HG02943 (cell line): Measurements from ENCODE around the gene LGALS9.

Experiments used
- ATAC-seq: cut with Tn5 transposase; IDR thresholded peaks from one replicate; pipeline ENCODE4 v1.9.1; 2021; ENCODE audit warnings: mild to moderate bottlenecking, low read depth, moderate library complexity; ENCODE audit not compliant: unreplicated experiment

Gene LGALS9

GRCh38 chr17:27602721-27603420, 28.1 kb upstream of the LGALS9 start:
- ATAC-seq = no peak

DNA sequence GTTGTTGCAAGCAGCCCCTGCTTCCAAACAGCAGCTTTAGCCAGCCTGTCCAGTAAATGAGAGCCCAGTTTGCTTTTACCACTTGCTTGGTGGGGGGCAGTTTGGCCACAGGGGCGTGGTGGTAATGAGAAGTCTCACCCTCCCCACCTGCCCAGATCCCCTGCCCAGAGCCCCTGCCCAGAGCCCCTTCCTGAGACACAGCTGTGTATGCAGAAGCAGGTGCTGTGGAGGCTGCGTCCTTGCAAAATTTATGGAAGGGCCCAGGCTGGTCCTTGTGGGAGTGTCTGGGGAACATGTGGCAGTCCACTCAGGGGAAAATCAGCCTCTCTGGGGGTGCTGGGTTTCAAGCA, 27.6 kb upstream of the LGALS9 start:
- ATAC-seq = no peak

DNA sequence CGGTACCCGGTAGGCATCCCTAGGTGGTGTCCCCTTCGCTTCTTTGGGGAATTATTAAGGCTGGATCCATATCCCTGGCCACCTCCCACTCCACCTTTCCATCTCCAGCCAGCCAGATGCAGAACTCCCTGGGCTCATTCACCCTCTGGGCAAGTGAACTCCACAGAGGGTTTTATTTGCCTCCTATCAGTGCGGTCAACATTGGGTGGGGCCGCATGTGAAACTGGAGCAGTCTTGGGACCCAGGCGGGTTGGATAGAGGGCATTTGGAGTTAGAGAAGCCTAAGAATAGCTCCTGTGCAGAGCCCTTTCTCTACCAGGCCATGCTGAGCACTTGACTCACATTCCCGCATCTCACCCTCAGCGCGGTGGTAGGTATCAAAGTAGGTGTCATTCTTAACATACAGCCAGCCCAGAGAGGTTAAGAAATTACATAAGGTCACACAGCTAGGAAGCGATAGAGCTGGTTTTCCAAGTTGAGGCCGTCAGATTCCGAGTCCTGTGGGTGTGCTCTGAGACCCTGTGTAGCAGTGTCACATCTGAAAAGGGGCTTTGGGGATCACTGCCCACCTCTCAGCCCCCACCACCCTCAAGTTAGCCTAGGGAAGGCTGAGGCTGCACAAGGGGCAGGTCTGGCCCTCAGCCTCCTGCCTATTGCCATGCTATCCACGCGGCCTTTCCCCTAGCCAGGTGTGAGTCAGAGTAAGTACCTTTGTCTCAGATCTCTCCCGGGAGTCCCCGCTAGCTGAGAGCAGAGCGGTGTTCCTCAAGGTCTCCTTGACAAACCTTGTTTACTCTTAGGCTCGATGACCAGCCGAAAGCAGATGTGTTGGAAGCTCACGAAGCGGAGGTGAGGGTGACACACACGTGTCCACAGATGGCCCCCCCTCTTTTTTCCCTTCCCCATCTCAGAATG, 26.9 kb upstream of the LGALS9 start:
- ATAC-seq = no peak

GRCh38 chr17:27605409-27605808, 25.6 kb upstream of the LGALS9 start:
- ATAC-seq = no peak

GRCh38 chr17:27607521-27608091, 23.4 kb upstream of the LGALS9 start:
- ATAC-seq = no peak

- no peak for ATAC-seq
These were observed 22.4 kb upstream of the LGALS9 start for GRCh38 chr17:27608328-27609230.

- ATAC-seq = no peak
These were observed 21.2 kb upstream of the LGALS9 start for GRCh38 chr17:27609611-27610303.

DNA sequence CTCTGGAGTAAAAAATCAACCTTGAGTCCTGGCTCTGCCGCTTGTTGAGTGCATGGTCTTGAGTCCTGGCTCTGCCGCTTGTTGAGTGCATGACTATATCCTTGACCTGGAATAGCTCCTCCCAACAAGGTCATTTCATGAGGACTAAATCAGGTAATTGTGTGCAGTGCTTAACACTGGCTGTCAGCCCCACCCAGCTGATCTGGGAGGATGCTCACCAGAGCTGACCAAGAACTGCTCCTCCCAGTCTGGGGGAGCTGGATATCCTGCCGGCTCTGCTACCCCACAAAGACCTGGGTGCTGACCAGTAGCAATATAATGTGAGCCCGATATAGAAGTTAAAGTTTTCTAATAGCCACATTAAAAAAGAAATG, 20.7 kb upstream of the LGALS9 start:
- no peak for ATAC-seq

- ATAC-seq = no peak
These were observed 18.7 kb upstream of the LGALS9 start for GRCh38 chr17:27612160-27612770.

- ATAC-seq = no peak
These were observed 17.6 kb upstream of the LGALS9 start for GRCh38 chr17:27613433-27613832.

DNA sequence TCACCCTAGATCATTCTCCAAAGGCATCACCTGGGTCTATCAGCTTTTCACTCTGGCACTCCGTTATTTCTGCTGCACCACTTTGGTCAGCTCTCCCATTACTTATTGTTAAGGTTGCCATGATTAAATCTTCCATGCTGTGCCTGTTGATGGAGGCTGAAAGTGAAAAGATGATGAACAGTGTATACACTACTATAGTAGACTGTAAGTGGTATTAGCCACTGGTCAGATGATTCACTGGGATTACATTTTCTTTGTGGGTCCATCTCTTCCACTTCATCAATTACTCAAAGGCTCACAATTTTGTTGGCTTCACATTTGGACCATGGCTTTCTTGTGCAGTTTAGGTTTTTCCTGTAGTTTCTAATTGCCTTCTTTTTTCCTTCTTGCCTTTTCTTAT, 15.9 kb upstream of the LGALS9 start:
- no peak for ATAC-seq

- ATAC-seq = no peak
These were observed 14.6 kb upstream of the LGALS9 start for GRCh38 chr17:27616414-27616813.

GRCh38 chr17:27618417-27618816, 12.6 kb upstream of the LGALS9 start:
- no peak for ATAC-seq

DNA sequence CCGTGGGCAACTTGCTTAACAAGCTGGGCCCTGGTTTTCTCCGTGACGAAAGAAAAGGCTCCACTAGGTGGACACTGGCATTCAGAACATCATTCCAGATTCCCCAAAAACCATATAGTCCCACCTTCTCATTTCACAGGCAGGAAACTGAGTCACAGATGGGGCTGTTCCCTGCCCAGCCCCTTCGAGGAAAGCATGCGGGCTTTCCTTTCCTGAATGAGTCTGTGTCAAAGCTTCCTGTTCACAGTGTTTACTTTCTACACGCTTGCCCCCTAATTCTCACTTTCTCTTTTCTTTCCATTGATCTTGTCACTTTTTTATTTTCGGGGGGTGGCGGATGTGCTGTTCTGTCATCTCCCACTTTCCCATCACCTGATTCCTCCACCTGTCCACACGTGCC, 10.3 kb upstream of the LGALS9 start:
- no peak for ATAC-seq

DNA sequence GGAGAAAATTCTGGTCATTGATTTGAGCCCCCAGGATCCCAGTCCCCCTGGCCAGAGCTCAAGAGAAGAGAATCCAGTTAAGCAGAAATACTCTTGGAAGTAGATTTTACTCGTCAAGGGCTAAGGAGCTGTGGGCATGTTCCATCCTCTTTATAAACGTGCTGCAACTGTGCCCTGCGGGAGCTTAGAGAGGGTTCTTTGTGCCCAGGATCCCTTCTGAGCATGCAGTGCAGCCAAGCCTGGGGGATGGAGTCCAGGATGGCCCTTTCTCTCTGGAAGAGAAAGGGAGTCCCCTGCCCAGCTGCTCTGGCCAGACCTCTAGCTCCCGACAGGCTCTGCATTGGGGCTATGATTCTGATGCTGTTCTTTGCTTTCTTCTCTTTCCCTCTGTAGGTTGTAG, 9.5 kb upstream of the LGALS9 start:
- ATAC-seq = no peak

GRCh38 chr17:27621942-27622559, 8.9 kb upstream of the LGALS9 start:
- no peak for ATAC-seq

DNA sequence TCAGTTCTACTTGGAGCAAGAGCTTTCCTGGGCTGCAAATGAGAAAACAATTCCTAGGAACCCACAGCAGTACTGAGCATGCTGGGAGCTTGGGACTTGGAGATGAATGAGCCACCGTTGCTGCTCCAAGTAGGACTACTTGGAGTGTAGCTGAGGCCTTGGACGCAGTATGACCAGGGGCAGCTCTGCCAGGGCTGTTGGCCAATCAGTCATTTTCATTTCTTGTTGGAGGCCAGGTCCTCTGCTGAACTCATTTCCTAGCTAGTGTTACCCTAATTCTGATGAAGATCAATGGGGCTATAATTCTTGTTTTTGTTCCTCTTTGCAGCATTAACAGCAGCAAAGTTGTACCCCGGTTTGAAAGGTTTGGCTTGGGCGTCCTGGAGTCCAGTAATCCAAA, 8.0 kb upstream of the LGALS9 start:
- ATAC-seq = no peak

- no peak for ATAC-seq
These were observed 7.4 kb upstream of the LGALS9 start for GRCh38 chr17:27623614-27624013.

- ATAC-seq = no peak
These were observed 6.4 kb upstream of the LGALS9 start for GRCh38 chr17:27624539-27624938.
